Prostate gland (tissue), 2 donors: Measurements from ENCODE around the gene CACNA1D. TPM values are rescaled to one million over a fixed set of nuclear protein-coding genes. Genes with fewer than 3 reads are reported as not detected.

Experiments used
- DNase-seq: peaks from one replicate; pipeline ENCODE4 v3.0.0-alpha.2; 2019; ENCODE audit warnings: low spot score
- H3K27ac ChIP-seq, 2 donors: fragments of 200-600 bp; sonication (generic); 2 replicates each; pipeline ENCODE4 v1.5.1; 2017 to 2019
- H3K27me3 ChIP-seq: fragments of 200-600 bp; sonication (generic); replicated peaks from 2 replicates; pipeline ENCODE4 v1.5.1; 2019; ENCODE audit not compliant: insufficient read depth
- H3K36me3 ChIP-seq, 2 donors: fragments of 200-600 bp; sonication (generic); 1 replicate in 1 of 2; 2 replicates in 1 of 2; pipeline versions ENCODE4 v1.5.1 to v1.8.1; 2017 to 2019
- H3K4me1 ChIP-seq: fragments of 200-600 bp; sonication (generic); replicated peaks from 2 replicates; pipeline ENCODE4 v1.5.1; 2019
- H3K4me3 ChIP-seq, 2 donors: fragments of 200-600 bp; sonication (generic); 2 replicates each; pipeline ENCODE4 v1.5.1; 2017 to 2019
- H3K9me3 ChIP-seq: fragments of 200-600 bp; sonication (generic); 2 replicates; pipeline ENCODE4 v1.5.1; 2017
- POLR2A ChIP-seq: fragments of 450-650 bp; IDR thresholded peaks from one replicate; pipeline ENCODE4 v1.6.1; 2016; ENCODE audit warnings: antibody characterized with exemption, mild to moderate bottlenecking
- POLR2AphosphoS5 ChIP-seq: sonication (generic); formaldehyde crosslinking; IDR thresholded peaks from one replicate; pipeline ENCODE4 v1.6.1; 2017; ENCODE audit warnings: antibody characterized with exemption
- WGBS: methylation state at CpG from one replicate; pipeline ENCODE4 v1.1.5; 2018; 5-methylcytosine and 5-hydroxymethylcytosine counted together
- intact Hi-C: fragments of 100-400 bp; cut with DNase I; formaldehyde crosslinking; loops from one replicate; pipeline ENCODE4 v1.14.2; 2022
- total RNA-seq, 2 donors: library from RNA; depleted of rRNA; stranded (reverse); fragments of >200 nt; gene quantifications; one replicate each; pipeline ENCODE4 v1.1.0, GENCODE V29; 2016
- TF ChIP-seq, protein P1 (sequence below), 4 experiments: fragments of 200-600 bp in 2 of 4; fragments of 450-650 bp in 2 of 4; sonication (generic) in 2 of 4; IDR thresholded peaks; 1 replicate in 3 of 4; 2 replicates in 1 of 4; pipeline ENCODE4 v1.5.1; 2016 to 2019; ENCODE audit warnings: antibody characterized with exemption in 4 of 4, mild to moderate bottlenecking in 2 of 4, moderate library complexity in 2 of 4

Gene CACNA1D
- total RNA-seq, 2 donors from 2014 or later, result 15.5 to 45.1 TPM

- Histone ChIP-seq H3K4me3 (no peak overlapping the region), H3K4me1 (no peaks in the 10 kb centered on the region), H3K9me3 (no peaks in the 10 kb centered on the region), H3K27me3 (no peaks in the 10 kb centered on the region), H3K36me3 (no peaks in the 10 kb centered on the region), H3K27ac (no peak overlapping the region)
- WGBS, result 51% methylated on average over 2 of the region's 2 CpGs
- no peak for DNase-seq
- intact Hi-C loops, result no loop called here
- TF ChIP-seq POLR2A, result no peak
- TF ChIP-seq POLR2AphosphoS5, result no peak
- TF ChIP-seq, protein P1, sequence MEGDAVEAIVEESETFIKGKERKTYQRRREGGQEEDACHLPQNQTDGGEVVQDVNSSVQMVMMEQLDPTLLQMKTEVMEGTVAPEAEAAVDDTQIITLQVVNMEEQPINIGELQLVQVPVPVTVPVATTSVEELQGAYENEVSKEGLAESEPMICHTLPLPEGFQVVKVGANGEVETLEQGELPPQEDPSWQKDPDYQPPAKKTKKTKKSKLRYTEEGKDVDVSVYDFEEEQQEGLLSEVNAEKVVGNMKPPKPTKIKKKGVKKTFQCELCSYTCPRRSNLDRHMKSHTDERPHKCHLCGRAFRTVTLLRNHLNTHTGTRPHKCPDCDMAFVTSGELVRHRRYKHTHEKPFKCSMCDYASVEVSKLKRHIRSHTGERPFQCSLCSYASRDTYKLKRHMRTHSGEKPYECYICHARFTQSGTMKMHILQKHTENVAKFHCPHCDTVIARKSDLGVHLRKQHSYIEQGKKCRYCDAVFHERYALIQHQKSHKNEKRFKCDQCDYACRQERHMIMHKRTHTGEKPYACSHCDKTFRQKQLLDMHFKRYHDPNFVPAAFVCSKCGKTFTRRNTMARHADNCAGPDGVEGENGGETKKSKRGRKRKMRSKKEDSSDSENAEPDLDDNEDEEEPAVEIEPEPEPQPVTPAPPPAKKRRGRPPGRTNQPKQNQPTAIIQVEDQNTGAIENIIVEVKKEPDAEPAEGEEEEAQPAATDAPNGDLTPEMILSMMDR (IDR thresholded peaks at IDR 0.05), result no peak
Observed at GRCh38 chr3:53552730-53553129, 58.3 kb downstream of the CACNA1D start.

GRCh38 chr3:53553200-53553599 is 58.8 kb downstream of the CACNA1D start:
- 53% methylated on average over 5 of the region's 5 CpGs for WGBS
- intact Hi-C loops, result no loop called here
- H3K27ac ChIP-seq, result no peak overlapping the region
- no peaks in the 10 kb centered on the region for H3K9me3 ChIP-seq
- no peaks in the 10 kb centered on the region for H3K27me3 ChIP-seq
- TF ChIP-seq, protein P1 (IDR thresholded peaks at IDR 0.05), result no peak
- TF ChIP-seq POLR2AphosphoS5, result no peak
- no peak overlapping the region for H3K4me3 ChIP-seq
- no peak for DNase-seq
- no peaks in the 10 kb centered on the region for H3K36me3 ChIP-seq
- H3K4me1 ChIP-seq, result no peaks in the 10 kb centered on the region

- Histone ChIP-seq H3K27me3 (no peaks in the 10 kb centered on the region), H3K36me3 (no peaks in the 10 kb centered on the region), H3K9me3 (no peaks in the 10 kb centered on the region), H3K27ac (no peak overlapping the region), H3K4me3 (no peak overlapping the region), H3K4me1 (no peaks in the 10 kb centered on the region)
- 96% methylated on average over 4 of the region's 4 CpGs for WGBS
- intact Hi-C loops, result no loop called here
- DNase-seq, result no peak
- TF ChIP-seq POLR2A (no peak), POLR2AphosphoS5 (no peak)
- TF ChIP-seq, protein P1 (IDR thresholded peaks at IDR 0.05), result no peak
Observed at GRCh38 chr3:53554559-53555067, 60.2 kb downstream of the CACNA1D start.

DNA sequence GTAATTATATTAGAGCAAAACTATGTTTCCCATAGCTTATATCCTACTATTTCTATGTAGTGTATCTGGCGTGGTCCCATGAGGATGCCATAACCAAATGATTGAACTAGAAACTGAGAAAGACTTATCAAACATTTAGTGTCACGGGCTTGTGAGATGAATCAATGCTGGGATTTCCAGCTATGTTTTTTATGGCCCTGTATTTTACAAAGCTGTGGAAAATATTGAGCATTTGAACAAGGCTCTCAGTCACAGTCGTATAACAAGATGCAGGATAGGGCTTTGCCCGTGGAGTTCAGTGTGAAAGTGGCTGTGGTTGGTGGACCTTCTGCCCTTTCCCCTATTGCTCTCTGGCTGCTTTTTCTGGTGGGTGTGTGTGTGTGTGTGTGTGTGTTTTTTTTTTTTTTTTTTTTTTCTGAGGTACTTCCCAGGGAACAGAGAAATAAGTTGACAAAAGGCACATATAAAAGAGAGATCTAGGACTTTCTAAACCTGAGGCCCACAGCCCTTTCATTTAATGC is 60.7 kb downstream of the CACNA1D start:
- WGBS, result 80% methylated on average over 4 of the region's 4 CpGs
- Histone ChIP-seq H3K9me3 (no peaks in the 10 kb centered on the region), H3K36me3 (no peaks in the 10 kb centered on the region), H3K4me3 (no peak overlapping the region), H3K4me1 (no peaks in the 10 kb centered on the region), H3K27ac (no peak overlapping the region), H3K27me3 (no peaks in the 10 kb centered on the region)
- TF ChIP-seq, protein P1 (IDR thresholded peaks at IDR 0.05), result no peak
- TF ChIP-seq POLR2A (no peak), POLR2AphosphoS5 (no peak)
- intact Hi-C loops, result no loop called here
- DNase-seq, result no peak

DNA sequence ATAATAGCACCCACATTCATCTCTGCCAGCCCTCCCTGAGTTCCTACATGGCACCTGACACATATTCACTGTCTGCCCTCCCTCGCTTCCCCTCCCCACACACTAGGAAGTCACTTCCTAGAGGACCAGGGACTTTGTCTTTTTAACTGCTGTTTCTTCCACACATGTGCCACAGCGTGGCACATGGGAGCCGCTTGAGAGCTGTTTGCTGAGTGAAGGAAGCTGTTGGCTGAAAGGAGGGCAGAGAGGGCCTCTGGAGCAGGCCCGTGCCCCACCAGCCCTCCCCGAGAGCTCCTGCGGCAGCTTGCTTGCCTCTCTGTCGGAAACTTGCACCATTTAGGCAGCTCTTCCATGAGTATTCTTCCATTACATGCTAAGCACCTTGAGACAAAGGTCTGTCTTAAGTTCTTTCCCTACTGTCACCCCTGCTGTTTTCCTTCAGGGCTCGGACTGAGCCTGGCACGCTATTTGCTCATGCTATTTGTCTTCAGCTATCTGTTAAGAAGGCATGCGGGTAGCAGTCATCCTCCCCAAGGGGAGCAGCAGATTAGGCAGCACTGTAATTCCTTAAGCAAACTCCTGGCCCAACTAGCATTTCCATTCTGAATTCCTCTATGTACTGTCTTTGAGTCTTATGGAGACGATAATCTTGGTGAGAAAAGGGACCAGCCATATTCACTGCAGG is 72.2 kb downstream of the CACNA1D start:
- intact Hi-C loops, result no loop called here
- Histone ChIP-seq H3K9me3 (no peaks in the 10 kb centered on the region), H3K27ac (no peak overlapping the region), H3K4me1 (no peaks in the 10 kb centered on the region), H3K36me3 (no peaks in the 10 kb centered on the region), H3K27me3 (no peaks in the 10 kb centered on the region), H3K4me3 (no peak overlapping the region)
- DNase-seq, result no peak
- WGBS, result 77% methylated on average over 11 of the region's 11 CpGs
- TF ChIP-seq POLR2A, result no peak
- TF ChIP-seq POLR2AphosphoS5, result no peak
- TF ChIP-seq, protein P1 (IDR thresholded peaks at IDR 0.05), result no peak
